GM18858 (cell line): ENCODE measurements around the gene AMIGO3.

Experiments
- ATAC-seq: cut with Tn5 transposase; IDR thresholded peaks from one replicate; pipeline ENCODE4 v1.9.1; 2021; ENCODE audit not compliant: unreplicated experiment

Gene AMIGO3

DNA sequence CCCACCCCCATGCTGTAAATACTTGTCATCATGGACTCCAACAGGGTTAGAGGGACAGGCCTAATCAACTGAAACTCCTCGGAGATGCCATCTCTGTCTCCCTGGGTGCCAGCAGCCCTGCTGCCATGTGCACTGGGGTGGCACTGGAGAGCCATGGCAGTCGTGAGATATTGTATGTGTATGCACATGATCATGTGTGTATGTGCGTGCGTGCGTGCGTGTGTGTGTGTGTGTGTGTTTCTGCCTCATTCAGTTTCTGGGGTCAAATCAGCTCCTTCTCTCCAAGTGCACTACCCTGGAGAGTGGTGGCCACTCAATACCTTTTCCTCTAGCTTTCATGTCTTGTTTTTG lies 48.6 kb downstream of the AMIGO3 start:
- no peak for ATAC-seq

DNA sequence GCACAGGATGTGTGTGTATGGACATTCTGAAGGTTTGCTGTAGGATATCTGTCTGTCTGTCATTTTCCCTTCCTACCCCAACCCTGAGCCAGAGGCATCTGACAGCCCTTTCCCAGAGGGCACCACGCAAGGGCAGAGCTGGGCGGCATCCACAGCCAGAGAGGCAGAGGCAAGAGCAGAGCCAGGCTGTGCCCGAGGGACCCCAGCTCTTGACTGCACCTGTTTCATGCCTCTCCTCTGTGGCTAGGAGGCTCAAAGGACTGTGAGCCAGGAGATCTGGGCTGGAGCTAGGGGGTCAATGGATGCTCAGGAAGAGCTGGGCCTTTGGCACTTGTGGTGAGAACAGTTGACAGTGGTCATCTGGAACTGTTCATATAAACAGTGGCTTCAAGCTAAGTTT lies 50.1 kb downstream of the AMIGO3 start:
- no peak for ATAC-seq

DNA sequence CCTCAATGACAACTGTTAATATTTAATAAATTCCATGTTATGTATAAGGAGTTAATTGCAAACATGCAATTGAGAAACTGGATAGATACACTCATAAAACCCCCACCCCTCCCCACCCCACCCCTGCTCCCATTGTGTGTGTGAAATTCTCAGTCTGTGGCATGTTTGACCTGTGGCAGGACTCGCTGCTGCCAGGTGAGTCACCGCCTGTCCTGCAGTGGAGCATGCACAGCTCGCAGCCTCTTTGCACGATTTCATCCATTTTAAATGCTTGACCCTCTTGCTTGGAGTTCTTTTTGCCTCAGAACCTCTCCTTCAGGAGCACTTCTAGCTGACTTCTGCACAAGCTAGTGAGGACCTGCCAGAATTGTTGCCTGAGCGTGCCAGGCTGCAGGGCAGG lies 50.6 kb downstream of the AMIGO3 start:
- ATAC-seq: no peak

DNA sequence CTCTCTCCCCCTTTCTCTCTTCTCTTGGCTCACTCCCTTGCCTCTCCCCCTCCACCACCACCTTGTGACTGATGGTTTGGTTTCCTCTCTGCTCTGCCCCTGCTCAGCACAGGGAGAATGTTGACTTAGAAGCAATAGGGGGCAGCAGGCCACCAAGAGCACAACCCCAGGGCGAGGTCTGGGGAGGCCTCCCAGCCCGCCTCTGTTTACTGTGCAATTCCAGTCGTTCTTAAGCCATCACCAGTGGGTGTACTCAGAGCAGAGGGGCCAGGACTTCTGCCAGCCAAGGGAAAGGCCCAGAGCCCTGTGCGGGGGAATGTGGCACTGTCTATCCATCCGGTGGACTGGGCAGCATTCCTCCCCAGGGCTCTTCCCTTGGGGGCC lies 51.1 kb downstream of the AMIGO3 start:
- ATAC-seq: no peak

DNA sequence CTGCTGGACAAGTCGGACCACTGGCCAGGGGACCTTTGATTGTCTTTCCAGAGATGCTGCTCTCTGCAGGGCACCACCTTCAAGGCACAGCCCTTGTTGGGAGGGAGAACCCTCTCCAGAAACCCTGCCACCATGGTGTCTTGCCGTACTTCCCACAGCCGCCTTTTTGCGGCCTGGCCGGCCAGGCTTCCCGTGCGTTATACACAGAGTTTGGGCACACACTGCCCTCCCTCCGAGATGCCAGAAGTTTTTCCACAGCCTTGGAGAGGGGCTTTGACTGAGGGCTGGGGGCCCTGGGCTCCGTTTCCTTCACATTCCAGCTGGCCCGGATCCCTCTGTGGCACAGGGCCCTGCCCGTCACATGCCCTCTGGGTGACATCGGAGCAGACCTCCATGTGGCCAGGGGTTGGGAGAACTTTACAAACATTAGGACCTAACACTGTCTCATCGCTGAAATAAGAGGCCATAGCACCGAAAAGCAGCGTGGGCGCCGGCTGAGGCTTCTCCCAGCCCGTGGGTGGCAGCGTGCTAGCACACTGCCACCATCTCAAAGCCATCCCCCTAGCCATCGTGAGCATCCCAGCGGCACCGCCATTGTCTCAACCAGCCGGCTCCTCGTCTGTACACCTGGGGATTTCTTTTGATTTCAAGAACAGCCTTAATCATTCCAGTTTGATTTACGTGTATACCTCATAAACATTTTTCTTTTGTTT lies 51.6 kb downstream of the AMIGO3 start:
- ATAC-seq: no peak
